ENCODE results near the gene MPPED2. TPM values are rescaled to one million over a fixed set of nuclear protein-coding genes. Genes with fewer than 3 reads are reported as not detected.

MPPED2 gene
- total RNA-seq, 1 donor from 2014 or later: 0.42 TPM

DNA sequence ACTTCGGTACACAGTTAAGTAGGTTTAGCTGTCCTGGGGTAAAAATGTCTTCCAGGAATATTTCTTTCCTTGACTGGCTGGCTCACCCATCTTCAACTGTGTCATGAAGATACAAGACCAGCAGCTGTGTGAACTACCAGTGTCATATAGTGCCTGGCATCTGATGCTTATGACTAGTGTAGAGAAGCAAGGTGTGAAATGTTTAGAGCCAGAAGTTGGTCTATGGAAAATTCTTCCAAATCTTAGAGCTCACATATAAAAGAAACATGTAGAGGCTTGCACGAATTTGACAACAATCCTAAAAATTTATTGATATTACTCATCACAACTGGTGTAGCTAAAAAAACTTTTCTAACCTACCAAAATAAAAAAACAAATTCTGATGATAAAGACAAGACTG is 208.8 kb downstream of the MPPED2 start:
- Histone ChIP-seq H3K27me3 (ENCODE audit: control insufficient read depth, insufficient read depth, low read length) (no peaks in the 10 kb centered on the region), H3K36me3 (ENCODE audit: control insufficient read depth, insufficient read depth, low read length) (no peaks in the 10 kb centered on the region), H3K4me3 (ENCODE audit: low read depth, low read length) (no peak overlapping the region)
- TF ChIP-seq, protein P1, sequence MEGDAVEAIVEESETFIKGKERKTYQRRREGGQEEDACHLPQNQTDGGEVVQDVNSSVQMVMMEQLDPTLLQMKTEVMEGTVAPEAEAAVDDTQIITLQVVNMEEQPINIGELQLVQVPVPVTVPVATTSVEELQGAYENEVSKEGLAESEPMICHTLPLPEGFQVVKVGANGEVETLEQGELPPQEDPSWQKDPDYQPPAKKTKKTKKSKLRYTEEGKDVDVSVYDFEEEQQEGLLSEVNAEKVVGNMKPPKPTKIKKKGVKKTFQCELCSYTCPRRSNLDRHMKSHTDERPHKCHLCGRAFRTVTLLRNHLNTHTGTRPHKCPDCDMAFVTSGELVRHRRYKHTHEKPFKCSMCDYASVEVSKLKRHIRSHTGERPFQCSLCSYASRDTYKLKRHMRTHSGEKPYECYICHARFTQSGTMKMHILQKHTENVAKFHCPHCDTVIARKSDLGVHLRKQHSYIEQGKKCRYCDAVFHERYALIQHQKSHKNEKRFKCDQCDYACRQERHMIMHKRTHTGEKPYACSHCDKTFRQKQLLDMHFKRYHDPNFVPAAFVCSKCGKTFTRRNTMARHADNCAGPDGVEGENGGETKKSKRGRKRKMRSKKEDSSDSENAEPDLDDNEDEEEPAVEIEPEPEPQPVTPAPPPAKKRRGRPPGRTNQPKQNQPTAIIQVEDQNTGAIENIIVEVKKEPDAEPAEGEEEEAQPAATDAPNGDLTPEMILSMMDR (IDR thresholded peaks at IDR 0.05; ENCODE audit: insufficient read depth, low read length, poor library complexity, severe bottlenecking): no peak
- no peak for DNase-seq (ENCODE audit: low read depth)

DNA sequence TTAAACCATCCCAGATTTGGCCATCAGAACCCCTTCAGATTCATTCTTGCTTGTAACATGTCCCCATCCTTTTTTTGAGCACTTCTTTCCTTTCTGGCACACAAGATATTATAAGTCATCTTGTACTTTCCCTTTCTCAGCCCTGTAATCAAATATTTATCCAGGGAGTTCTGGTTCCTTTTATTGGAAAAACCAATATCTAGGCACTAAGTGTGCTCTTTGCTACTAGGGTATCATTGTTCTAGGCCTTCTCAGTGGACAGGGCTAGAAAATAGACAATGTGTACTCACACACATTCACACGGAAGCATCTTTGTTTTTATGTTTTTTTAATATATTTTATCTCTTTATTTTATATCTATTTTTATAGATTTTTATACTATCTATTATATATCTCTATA is 216.0 kb downstream of the MPPED2 start:
- Histone ChIP-seq H3K4me3 (ENCODE audit: low read depth, low read length) (no peak overlapping the region), H3K36me3 (ENCODE audit: control insufficient read depth, insufficient read depth, low read length) (no peaks in the 10 kb centered on the region), H3K27me3 (ENCODE audit: control insufficient read depth, insufficient read depth, low read length) (no peaks in the 10 kb centered on the region)
- TF ChIP-seq, protein P1 (IDR thresholded peaks at IDR 0.05; ENCODE audit: insufficient read depth, low read length, poor library complexity, severe bottlenecking): no peak
- DNase-seq (ENCODE audit: low read depth): no peak

DNA sequence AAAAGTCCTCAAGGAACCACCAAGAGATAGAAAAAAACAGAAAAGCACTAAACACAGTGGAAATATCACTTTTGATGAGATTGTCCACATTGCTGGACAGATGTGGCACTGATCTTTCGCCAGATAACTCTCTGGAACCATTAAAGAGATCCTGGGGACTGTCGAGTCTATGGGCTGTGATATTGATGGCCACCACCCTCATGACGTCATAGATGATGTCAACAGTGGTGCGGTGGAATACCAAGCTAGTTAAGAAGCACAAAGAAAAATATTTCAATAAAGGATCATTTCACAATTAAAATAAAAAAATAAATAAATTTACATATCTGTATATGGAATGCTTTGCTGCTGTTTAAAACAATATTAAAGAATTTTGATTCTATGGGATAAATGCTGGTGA is 217.8 kb downstream of the MPPED2 start:
- no peak for DNase-seq (ENCODE audit: low read depth)
- peaks cover 2% of the 10 kb centered on the region for H3K27me3 ChIP-seq (ENCODE audit: control insufficient read depth, insufficient read depth, low read length)
- H3K4me3 ChIP-seq (ENCODE audit: low read depth, low read length): no peak overlapping the region
- TF ChIP-seq, protein P1 (IDR thresholded peaks at IDR 0.05; ENCODE audit: insufficient read depth, low read length, poor library complexity, severe bottlenecking): no peak
- no peaks in the 10 kb centered on the region for H3K36me3 ChIP-seq (ENCODE audit: control insufficient read depth, insufficient read depth, low read length)

DNA sequence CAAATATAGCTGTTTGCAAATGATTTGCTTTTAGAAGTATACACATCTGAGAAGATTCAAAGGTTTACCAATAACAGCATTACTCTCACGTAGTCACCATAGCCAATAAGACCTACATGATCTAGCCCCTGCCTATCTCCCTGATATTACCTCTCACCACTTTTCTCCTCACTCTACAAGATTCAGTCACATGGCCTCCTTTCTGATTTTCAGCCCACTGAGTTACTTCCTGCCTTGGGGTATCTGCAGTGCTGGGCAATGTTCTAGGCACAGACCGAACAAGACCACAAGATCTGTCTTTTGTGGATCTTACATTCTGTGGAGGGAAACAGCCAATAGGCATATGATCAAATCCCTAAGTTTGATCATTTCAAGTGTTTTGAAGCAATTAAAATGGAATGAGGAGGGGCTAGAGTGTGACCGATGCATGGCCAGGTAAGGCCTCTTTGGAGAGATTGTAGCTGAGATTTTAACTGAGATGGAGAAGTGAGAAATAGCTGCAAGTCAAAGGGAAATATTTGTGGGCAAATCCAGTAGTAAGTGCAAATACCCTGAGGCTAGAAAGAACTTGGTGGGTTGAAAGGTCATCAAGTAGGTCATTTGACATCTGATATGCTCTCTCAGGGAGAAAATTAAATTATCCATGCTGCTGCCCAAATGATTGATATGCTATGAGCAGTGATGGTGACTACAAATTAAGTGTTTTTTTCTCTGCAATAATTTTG is 220.2 kb downstream of the MPPED2 start:
- Histone ChIP-seq H3K36me3 (ENCODE audit: control insufficient read depth, insufficient read depth, low read length) (no peaks in the 10 kb centered on the region), H3K4me3 (ENCODE audit: low read depth, low read length) (no peak overlapping the region), H3K27me3 (ENCODE audit: control insufficient read depth, insufficient read depth, low read length) (peaks cover 2% of the 10 kb centered on the region)
- TF ChIP-seq, protein P1 (IDR thresholded peaks at IDR 0.05; ENCODE audit: insufficient read depth, low read length, poor library complexity, severe bottlenecking): no peak
- DNase-seq (ENCODE audit: low read depth): no peak

DNA sequence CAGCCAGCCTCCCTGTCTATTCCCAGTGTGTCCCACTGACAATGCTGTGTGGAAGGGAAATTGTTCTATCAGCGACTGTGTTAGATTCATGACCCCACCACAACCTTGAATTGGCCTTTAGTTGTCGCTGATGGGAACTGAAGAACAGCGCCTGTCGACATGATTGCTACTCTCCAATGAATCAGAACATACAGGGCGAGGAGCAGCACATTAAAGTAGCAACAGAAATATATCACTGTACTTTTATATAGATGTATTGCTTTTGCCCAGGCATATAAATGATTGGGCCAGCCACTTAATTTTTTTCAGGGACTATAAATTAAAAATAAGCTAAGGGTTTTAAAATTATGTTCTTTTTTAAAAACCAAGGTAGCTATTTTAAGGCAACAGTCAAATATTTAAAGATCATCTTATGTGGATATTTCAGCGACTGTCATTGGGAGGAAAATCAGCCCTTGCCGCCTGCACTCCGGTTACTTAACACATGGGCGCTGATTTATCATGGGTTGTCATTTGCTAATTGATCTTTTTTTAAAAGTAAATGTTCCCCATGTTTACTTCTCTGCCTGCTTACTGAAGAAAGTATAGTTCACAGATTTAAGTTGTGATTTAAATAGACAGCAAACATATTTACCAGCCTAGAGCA is 221.2 kb downstream of the MPPED2 start:
- H3K27me3 ChIP-seq (ENCODE audit: control insufficient read depth, insufficient read depth, low read length): peaks cover 2% of the 10 kb centered on the region
- DNase-seq (ENCODE audit: low read depth): no peak
- no peaks in the 10 kb centered on the region for H3K36me3 ChIP-seq (ENCODE audit: control insufficient read depth, insufficient read depth, low read length)
- TF ChIP-seq, protein P1 (IDR thresholded peaks at IDR 0.05; ENCODE audit: insufficient read depth, low read length, poor library complexity, severe bottlenecking): no peak
- no peak overlapping the region for H3K4me3 ChIP-seq (ENCODE audit: low read depth, low read length)
